ENCODE measurements around the gene OR9Q1. TPM values are rescaled to one million over a fixed set of nuclear protein-coding genes. Genes with fewer than 3 reads are reported as not detected.
A peak's percentile ranks its signal among the peaks of the same experiment; 100 is the strongest.

OR9Q1 gene
- polyA plus RNA-seq, 1 experiment = not detected

DNA sequence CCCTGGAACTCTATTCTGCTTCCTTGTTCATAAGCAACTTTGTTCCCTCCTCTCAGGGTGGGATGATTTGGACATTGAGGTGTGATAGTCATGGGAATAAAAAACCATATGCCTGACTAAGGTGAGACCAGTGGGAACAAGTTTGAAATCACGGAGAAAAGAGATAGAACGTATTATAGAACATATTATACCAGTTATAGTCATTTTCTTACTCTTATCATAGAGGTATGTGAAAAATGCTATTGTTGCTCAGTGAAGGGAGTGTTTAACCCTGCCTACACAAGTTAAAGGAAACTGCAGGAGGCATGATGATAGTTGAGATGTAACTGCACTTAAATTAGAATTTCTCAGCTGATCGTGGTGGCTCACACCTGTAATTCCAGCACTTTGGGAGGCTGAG, 22.6 kb downstream of the OR9Q1 start:
- H3K27me3 ChIP-seq (ENCODE audit: control insufficient read depth, insufficient read depth, low read length) = no peaks in the 10 kb centered on the region
- H3K4me3 ChIP-seq (ENCODE audit: low read depth, low read length) = no peak overlapping the region
- no peak overlapping the region for H3K27ac ChIP-seq (ENCODE audit: low read depth, low read length)
- CTCF ChIA-PET = no interaction called here
- H3K9me3 ChIP-seq (ENCODE audit: control insufficient read depth, insufficient read depth, low read length) = no peaks in the 10 kb centered on the region
- POLR2A ChIA-PET = no interaction called here
- no peak for DNase-seq (ENCODE audit: low read depth, low spot score)
- TF ChIP-seq, protein P1, sequence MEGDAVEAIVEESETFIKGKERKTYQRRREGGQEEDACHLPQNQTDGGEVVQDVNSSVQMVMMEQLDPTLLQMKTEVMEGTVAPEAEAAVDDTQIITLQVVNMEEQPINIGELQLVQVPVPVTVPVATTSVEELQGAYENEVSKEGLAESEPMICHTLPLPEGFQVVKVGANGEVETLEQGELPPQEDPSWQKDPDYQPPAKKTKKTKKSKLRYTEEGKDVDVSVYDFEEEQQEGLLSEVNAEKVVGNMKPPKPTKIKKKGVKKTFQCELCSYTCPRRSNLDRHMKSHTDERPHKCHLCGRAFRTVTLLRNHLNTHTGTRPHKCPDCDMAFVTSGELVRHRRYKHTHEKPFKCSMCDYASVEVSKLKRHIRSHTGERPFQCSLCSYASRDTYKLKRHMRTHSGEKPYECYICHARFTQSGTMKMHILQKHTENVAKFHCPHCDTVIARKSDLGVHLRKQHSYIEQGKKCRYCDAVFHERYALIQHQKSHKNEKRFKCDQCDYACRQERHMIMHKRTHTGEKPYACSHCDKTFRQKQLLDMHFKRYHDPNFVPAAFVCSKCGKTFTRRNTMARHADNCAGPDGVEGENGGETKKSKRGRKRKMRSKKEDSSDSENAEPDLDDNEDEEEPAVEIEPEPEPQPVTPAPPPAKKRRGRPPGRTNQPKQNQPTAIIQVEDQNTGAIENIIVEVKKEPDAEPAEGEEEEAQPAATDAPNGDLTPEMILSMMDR (IDR thresholded peaks at IDR 0.05; ENCODE audit: low read depth, low read length) = no peak

GRCh38 chr11:58047818-58048217, 24.1 kb downstream of the OR9Q1 start:
- Histone ChIP-seq H3K27ac (ENCODE audit: low read depth, low read length) (no peak overlapping the region), H3K27me3 (ENCODE audit: control insufficient read depth, insufficient read depth, low read length) (no peaks in the 10 kb centered on the region), H3K4me3 (ENCODE audit: low read depth, low read length) (no peak overlapping the region), H3K9me3 (ENCODE audit: control insufficient read depth, insufficient read depth, low read length) (no peaks in the 10 kb centered on the region)
- TF ChIP-seq, protein P1 (IDR thresholded peaks at IDR 0.05; ENCODE audit: low read depth, low read length) = no peak
- CTCF ChIA-PET = interaction anchor here (0.7 to 1.0 kb wide), 2 partner anchors 14 to 238 kb away, joined by 3 to 7 read pairs; no protein-coding TSS in a partner anchor
- POLR2A ChIA-PET = no interaction called here
- no peak for DNase-seq (ENCODE audit: low read depth, low spot score)

- H3K27me3 ChIP-seq (ENCODE audit: control insufficient read depth, insufficient read depth, low read length) = no peaks in the 10 kb centered on the region
- no peak overlapping the region for H3K4me3 ChIP-seq (ENCODE audit: low read depth, low read length)
- TF ChIP-seq, protein P1 (IDR thresholded peaks at IDR 0.05; ENCODE audit: low read depth, low read length) = no peak
- CTCF ChIA-PET = no interaction called here
- no peak for DNase-seq (ENCODE audit: low read depth, low spot score)
- POLR2A ChIA-PET = no interaction called here
- no peak overlapping the region for H3K27ac ChIP-seq (ENCODE audit: low read depth, low read length)
- H3K9me3 ChIP-seq (ENCODE audit: control insufficient read depth, insufficient read depth, low read length) = no peaks in the 10 kb centered on the region
Measured at GRCh38 chr11:58055806-58056401, 32.2 kb downstream of the OR9Q1 start.

DNA sequence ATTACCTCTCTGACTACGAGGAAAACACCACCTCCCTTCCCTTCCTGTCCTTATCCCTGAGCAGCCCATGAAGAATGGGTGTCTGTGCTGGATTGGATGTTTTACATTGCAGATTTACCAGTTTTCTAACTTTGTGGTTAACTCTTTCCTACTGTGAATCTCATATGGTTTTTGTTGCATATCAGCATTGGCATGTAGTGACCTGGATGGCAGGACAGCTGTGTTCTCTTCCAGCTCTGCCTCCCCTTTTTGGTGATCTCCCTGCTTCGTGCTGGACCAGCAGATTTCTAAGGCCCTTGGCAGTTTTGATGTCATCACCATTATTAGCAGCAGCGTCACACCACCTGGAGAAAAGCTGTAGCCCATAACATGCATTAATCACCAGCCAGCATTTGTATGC, 33.8 kb downstream of the OR9Q1 start:
- H3K9me3 ChIP-seq (ENCODE audit: control insufficient read depth, insufficient read depth, low read length) = no peaks in the 10 kb centered on the region
- peak; percentile 42 for DNase-seq (ENCODE audit: low read depth, low spot score)
- no peak overlapping the region for H3K4me3 ChIP-seq (ENCODE audit: low read depth, low read length)
- ChIA-PET CTCF (interaction anchor here (1.4 kb wide), 1 partner anchor 455 kb away, joined by 3 read pairs; no protein-coding TSS in a partner anchor), POLR2A (interaction anchor here (1.2 to 1.7 kb wide), 2 partner anchors 28 to 30 kb away, joined by 5 to 6 read pairs; no protein-coding TSS in a partner anchor)
- TF ChIP-seq, protein P1 (IDR thresholded peaks at IDR 0.05; ENCODE audit: low read depth, low read length) = no peak
- peak overlapping the region; percentile 61 for H3K27ac ChIP-seq (ENCODE audit: low read depth, low read length)
- H3K27me3 ChIP-seq (ENCODE audit: control insufficient read depth, insufficient read depth, low read length) = no peaks in the 10 kb centered on the region

DNA sequence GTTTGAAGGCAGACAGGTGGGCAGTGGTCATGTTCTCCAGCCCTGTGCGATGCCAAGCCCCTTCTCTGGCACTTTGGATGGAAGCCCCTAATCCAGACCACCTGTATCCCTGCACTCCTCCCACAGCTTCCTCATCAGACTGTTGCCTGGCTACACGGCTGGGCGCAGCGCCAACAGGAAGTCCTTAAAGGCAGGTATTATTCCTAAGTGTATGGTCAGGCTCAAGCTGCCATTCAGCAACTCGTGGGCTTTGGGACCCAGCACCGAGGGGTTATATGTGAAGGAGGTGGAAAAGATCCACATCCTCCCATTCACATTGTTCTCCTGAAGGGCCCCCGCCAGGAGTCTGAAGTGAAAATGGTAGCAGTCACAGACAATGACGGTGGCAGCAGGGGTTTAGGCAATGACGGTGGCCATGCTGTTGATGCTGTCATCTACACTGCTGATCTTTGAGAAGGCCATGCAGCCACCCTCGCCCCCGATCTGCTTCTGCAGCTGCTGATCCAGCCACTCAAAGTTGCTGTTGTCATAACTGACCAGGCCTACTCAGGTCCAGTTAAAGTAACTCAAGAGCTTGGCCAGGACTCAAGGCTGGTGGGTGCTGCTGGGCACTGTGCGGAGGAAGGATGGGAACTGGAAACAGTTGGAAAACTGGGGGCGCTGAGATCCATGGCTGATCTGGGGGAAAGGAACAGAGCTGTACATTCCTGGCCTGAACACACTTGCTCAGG, 34.8 kb downstream of the OR9Q1 start:
- H3K27me3 ChIP-seq (ENCODE audit: control insufficient read depth, insufficient read depth, low read length) = no peaks in the 10 kb centered on the region
- H3K4me3 ChIP-seq (ENCODE audit: low read depth, low read length) = no peak overlapping the region
- no peak for DNase-seq (ENCODE audit: low read depth, low spot score)
- ChIA-PET CTCF (interaction anchor here (1.4 to 1.6 kb wide), 2 partner anchors 32 to 454 kb away, joined by 3 to 4 read pairs; no protein-coding TSS in a partner anchor), POLR2A (interaction anchor here (0.6 to 1.7 kb wide), 3 partner anchors 29 to 1495 kb away, joined by 3 to 6 read pairs (median 3); no protein-coding TSS in a partner anchor)
- TF ChIP-seq, protein P1 (IDR thresholded peaks at IDR 0.05; ENCODE audit: low read depth, low read length) = no peak
- H3K27ac ChIP-seq (ENCODE audit: low read depth, low read length) = peak overlapping the region; percentile 97
- H3K9me3 ChIP-seq (ENCODE audit: control insufficient read depth, insufficient read depth, low read length) = no peaks in the 10 kb centered on the region

Data from AG04450 (cell line).